Measurements from ENCODE around the gene DPYSL3.
A peak's percentile ranks its signal among the peaks of the same experiment; 100 is the strongest.

DPYSL3 gene

GRCh38 chr5:147530530-147531389 lies 20.9 kb upstream of the DPYSL3 start:
- no peak overlapping the region for H3K4me3 ChIP-seq (ENCODE audit: low read depth, low read length)
- TF ChIP-seq, protein P1, sequence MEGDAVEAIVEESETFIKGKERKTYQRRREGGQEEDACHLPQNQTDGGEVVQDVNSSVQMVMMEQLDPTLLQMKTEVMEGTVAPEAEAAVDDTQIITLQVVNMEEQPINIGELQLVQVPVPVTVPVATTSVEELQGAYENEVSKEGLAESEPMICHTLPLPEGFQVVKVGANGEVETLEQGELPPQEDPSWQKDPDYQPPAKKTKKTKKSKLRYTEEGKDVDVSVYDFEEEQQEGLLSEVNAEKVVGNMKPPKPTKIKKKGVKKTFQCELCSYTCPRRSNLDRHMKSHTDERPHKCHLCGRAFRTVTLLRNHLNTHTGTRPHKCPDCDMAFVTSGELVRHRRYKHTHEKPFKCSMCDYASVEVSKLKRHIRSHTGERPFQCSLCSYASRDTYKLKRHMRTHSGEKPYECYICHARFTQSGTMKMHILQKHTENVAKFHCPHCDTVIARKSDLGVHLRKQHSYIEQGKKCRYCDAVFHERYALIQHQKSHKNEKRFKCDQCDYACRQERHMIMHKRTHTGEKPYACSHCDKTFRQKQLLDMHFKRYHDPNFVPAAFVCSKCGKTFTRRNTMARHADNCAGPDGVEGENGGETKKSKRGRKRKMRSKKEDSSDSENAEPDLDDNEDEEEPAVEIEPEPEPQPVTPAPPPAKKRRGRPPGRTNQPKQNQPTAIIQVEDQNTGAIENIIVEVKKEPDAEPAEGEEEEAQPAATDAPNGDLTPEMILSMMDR (conservative IDR thresholded peaks at IDR 0.05; ENCODE audit: low read depth, low read length): no peak
- peak; percentile 84 for DNase-seq (ENCODE audit: low read depth)

- TF ChIP-seq, protein P1 (conservative IDR thresholded peaks at IDR 0.05; ENCODE audit: low read depth, low read length): no peak
- no peak for DNase-seq (ENCODE audit: low read depth)
- H3K4me3 ChIP-seq (ENCODE audit: low read depth, low read length): no peak overlapping the region
Observed at GRCh38 chr5:147523069-147523468, 13.2 kb upstream of the DPYSL3 start.

DNA sequence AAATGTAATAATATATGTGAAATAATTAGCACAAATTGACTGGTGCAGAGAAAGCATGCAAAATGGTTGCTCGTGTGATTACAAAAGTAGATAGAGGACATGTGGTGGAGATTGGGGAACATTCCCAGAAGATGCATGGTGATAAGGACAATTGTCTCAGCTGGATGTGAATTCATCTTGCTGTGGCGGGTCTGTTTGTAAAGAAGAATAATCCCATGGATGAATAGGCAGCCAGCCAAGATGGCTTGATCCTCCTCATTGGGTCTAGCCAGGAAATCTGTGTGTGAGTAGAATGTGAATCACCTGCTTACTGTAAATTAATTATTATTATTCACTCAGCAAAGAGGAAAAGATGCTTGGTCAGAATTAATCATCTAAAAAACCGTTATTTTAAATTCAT lies 12.6 kb upstream of the DPYSL3 start:
- H3K4me3 ChIP-seq (ENCODE audit: low read depth, low read length): no peak overlapping the region
- TF ChIP-seq, protein P1 (conservative IDR thresholded peaks at IDR 0.05; ENCODE audit: low read depth, low read length): no peak
- no peak for DNase-seq (ENCODE audit: low read depth)

GRCh38 chr5:147520450-147520849 lies 10.6 kb upstream of the DPYSL3 start:
- TF ChIP-seq, protein P1 (conservative IDR thresholded peaks at IDR 0.05; ENCODE audit: low read depth, low read length): no peak
- DNase-seq (ENCODE audit: low read depth): peak; percentile 17
- no peak overlapping the region for H3K4me3 ChIP-seq (ENCODE audit: low read depth, low read length)

GRCh38 chr5:147519380-147519779 lies 9.5 kb upstream of the DPYSL3 start:
- H3K4me3 ChIP-seq (ENCODE audit: low read depth, low read length): no peak overlapping the region
- no peak for DNase-seq (ENCODE audit: low read depth)

GRCh38 chr5:147517383-147517782 lies 7.5 kb upstream of the DPYSL3 start:
- TF ChIP-seq, protein P1 (conservative IDR thresholded peaks at IDR 0.05; ENCODE audit: low read depth, low read length): no peak
- no peak overlapping the region for H3K4me3 ChIP-seq (ENCODE audit: low read depth, low read length)
- no peak for DNase-seq (ENCODE audit: low read depth)

More at GRCh38 chr5:147519380-147519779, 9.5 kb upstream of the DPYSL3 start:
- TF ChIP-seq, protein P1 (conservative IDR thresholded peaks at IDR 0.05; ENCODE audit: low read depth, low read length): no peak

DNA sequence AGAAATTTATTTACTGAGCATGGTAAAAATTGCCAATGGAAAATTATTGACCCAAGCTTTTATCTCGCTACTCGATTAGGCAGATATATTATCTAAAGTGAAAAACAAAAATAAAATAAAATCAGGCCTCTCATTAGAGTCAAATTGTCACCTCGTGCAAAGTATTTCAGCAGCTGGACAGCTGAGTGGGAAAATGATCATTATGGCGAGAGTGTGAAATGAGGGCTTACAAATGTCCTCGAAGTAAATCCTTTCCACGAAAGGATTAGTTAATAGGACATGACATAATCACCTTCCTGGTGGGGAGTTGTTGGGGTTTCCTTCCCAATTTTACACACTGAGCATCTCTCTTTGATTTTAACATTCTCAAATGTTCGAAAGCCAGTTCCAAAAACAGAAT lies 5.4 kb upstream of the DPYSL3 start:
- TF ChIP-seq, protein P1 (conservative IDR thresholded peaks at IDR 0.05; ENCODE audit: low read depth, low read length): no peak
- no peak overlapping the region for H3K4me3 ChIP-seq (ENCODE audit: low read depth, low read length)
- no peak for DNase-seq (ENCODE audit: low read depth)

Measured in choroid plexus epithelial cell (primary cell).